Measurements from ENCODE around the gene ZNF48.
"Not testable (repeated sequence)": the region's sequence is repeated elsewhere in the genome, so short reads cannot be mapped to it uniquely, and the experiment has no call there.

ZNF48 gene

DNA sequence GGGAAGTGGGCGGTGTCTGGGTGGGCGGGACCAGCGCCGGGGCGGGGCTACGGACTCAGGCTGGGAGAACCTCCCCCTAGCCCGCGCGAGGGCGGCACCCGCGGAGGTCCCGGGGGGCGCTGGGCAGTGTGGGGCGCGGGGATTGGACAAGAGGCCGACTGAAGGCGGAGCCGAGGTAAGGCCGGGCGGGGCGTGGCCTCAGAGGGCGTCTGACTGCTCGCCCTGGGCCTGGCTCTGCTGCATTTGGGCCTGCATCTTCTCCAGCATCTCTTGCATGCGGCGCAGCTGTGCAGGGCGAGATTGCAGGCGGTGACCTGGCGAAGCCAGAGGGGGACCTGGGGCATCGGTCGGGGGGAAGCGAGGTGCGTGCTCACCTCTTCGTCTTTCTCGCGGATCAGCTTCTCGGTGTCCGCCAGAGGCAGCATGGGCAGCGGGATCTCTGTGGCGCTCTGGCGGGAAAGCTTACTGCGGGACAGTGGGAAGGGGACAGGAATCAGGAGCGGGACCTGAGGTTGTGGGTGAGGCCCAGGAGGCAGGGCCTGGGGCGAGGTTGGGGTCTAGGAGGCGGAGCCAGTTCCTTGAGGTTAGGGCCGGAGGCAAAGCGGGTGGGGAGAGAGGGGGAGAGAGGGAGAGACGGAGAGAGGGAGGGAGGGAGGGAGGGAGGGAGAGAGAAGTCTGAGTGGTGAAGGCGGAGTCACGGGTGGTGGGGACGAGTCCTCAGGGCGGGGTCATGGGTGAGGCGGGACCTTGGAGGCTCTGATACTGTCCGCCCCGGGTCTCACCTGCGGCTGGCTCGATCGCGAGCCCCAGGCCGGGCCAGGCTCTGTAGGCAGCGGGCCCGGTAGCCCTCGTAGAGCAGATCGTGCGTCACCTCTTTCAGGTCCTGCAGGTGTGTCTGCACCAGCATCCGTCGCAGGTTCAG is 16.7 kb upstream of the ZNF48 start:
- peak; percentile 95 to 98 (median 97) for DNase-seq

DNA sequence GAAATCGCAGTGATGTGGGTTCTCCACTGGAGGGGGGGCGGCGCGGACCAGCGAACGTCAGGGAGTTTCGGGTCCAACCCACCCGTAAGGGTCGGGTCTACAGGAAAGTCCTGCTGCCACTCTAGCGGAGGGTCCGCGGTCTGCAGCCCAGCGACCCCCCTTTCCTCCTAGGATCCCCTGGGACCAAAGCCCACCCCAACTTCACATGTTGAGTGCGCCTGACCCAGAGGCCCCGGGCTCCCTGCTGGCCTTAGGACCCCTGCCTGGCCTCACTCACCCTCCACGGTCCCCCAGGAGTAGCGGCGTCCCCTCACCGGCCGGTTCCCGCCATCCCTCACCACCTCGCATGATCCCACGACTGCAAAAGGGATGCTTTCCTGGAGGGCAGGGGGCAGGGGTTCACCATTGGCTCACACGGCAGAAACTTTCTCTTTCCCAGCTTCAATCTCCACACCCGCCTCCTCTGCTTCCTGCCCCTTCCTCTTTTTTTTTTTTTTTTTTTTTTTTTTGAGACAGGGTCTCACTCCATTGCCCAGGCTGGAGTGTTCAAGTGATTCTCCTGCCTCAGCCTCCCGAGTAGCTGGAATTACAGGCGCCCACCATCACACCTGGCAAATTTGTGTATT is 15.9 kb upstream of the ZNF48 start:
- peak in 1 of 3 experiments; percentile 33 for DNase-seq

DNA sequence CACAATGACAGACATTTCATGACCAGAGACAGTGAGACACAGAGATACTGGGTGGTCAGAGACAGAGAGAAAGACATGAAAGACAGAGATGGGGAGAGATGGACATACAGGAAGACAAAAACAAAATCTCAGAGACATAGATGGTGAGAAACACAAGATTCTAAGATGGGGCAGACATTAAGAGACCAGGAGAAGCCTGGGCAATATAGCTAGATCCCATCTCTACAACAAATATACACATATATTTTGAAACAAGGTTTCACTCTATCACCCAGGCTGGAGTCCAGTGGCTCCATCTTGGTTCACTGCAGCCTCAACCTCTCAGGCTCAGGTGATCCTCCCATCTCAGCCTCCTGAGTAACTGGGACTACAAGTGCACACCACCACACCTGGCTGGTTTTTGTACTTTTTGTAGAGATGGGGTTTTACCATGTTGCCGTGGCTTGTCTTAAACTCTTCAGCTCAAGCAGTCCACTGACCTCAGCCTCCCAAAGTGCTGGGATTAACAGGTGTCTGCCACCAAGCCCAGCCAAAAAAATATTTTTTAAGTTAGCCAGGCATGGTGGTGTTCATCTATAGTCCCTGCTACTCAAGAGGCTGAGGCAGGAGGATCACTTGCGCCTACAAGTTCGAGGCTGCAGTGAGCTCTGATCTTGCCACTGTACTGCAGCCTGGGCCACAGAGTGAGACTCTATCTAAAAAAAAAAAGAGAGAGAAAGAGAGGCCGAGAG is 15.0 kb upstream of the ZNF48 start:
- DNase-seq, result no peak

DNA sequence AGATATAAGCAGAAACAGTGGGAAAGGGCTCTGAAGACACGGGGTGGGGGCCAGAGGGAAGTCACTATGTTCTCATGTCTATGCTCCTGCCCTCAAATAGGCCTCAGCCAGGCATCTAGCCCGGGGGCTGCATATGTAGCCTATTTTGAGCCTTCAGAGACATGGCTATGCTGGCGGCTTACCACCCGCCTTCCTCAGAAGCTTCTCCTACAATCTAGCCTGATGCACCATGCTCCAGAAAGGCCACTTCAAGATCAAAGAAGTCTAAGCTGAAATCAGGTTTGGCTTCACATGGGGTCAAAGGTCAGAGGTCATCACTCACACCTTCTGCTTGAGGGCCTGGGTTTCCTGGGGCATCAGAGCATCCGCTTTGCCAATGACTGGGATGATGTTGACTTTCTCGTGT is 14.4 kb upstream of the ZNF48 start:
- no peak for DNase-seq

DNA sequence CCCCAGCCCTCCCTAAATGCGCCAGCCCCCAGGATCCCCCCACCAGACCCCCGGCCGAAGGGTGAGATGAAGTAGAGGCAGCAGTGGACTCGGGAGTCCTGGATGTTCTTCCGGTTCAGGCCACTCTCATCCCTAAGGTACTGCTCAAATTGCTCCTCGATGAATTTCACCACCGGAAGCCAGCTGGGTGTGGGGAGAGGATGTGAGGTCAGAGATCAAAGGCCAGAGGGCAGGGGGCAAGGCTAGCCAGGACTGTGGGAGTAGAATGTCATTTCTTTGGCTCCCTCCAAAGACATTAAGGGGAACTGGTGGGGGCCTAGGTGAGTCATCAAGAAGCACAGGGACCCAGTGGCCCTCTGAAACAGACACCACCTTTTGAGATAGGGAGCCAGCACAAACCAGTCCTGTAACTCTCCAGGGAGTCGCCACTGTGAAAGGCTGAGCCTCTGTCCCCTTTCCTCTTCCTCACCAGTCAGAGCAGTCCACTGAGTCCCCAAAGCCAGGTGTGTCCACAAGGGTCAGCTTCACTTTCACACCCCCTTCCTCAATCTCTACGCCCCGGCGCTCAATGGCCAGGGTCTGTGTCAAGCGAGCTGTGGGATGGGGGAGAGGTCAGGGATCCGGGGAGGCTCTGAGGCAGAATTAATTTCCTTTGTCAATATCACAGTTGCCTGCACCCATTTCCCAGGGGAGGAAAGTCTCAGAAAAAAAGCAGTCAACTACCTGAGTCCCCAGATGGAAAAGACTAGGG is 13.8 kb upstream of the ZNF48 start:
- DNase-seq, result no peak

DNA sequence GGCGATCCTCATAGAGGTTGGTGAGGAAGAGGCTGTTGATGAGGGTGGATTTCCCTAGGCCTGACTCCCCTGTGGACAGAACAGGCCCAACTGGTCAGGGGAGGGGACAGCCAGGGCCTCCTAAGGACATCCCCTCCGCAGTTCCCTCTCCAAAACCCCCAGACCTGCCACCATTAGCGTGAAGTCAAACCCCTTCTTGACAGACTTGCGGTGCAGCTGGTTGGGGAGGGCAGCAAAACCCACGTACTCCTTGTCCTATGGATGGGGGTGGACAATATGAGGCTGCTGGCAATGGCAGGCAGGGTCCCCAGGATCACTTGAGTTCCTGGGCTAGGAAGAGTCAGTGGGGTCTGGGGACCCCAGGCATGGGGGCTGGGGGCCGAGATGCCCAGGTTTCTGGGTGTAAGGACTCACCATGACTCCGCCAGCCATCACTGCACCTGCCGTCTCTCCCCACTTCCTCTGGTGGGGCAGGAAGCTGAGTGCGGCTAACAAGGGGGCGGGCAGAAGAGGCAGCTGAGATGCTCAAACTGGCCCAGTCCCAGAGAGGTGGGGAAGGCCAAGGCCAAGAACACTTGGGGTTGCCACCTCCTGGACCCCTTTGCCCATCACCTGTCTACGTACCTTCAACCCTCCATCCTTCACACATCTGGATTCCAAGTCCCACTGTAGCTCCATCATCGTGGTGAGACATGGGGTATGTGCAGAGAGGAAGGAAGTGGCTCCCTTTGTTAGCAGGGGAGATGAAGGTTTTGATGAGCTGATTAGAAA is 12.9 kb upstream of the ZNF48 start, which contains the start of gene SEPTIN1:
TSS of gene SEPTIN1 (minus strand) at position 451 of the 771 bp plus-strand sequence. CDS start at position 432, 19 bp downstream.
- no peak for DNase-seq

DNA sequence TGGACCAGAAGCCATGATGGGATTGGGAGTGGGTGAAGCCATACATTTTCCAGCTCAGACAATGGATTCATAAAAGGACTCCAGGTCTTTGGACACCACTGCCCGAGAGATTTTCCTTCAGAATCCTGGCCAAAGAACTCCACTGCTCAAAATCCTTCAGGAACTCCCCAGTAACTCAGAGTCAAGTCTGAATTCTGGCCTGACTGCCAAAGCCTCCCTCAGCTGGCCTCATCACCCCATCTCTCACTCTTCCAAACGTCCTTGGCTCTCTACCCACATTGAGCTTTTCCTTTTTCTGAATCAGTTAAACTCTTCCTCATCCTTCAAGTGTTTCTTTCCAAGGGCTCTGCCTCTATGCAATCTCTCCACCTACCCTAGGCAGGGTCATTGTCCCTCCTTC is 11.7 kb upstream of the ZNF48 start:
- no peak for DNase-seq

DNA sequence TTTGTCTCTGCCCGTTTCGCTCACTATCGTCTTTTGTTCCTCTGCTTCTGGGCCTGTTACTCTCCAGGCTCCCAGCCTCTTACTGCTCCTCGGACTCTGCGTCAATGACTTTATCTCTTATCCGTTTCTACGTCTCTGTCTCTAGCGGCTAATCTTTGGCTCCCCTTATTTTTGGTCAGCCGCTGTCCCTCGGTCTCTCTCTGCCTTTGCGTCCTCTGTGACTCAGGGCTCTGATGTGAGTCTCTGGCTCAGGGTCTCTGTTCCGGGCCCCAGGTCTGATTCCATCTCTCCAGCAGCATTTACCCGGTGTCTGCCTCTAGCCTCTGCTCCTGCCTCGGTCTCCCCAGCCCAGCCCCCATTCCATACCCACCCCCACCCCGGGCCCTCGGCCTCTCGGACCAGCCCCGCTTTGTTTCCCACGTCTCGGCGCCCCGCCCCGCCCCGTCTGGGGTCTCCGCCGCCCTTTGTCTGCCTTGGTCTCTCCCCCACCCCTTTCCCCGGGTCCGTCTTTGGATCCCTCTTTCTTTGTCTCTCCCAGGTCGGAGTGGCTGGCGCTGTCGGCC is 547 bp upstream of the ZNF48 start:
- peak in 2 of 3 experiments; percentile 71 to 84 for DNase-seq

DNA sequence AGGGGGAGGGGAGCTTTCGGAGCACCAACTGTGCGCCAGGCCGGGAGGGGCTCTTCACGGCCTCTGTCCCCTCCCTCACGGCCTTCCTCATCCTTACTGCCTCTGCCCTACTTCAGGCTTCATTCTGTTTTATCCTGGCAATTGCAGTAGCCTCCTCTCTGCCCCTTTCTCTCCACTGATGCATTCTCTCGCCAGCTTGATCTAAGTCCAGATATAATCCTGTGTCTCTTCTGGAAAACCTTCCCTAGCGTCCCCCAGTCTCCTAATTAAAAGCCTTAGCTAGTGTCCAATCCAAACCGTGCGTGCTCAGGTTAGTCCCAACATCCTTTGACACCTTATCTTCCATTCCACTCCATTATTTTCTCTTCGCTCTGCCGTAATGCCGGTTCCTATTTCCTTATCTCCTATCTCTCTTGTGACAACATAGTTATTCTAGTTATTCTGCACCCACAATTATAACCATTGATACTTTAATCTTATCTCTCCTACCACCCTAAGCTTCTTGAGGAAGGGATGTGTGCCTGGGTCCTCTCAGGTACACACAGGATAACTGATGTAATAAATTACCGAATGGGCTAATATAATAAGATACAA is 869 bp downstream of the ZNF48 start:
- DNase-seq, result no peak

DNA sequence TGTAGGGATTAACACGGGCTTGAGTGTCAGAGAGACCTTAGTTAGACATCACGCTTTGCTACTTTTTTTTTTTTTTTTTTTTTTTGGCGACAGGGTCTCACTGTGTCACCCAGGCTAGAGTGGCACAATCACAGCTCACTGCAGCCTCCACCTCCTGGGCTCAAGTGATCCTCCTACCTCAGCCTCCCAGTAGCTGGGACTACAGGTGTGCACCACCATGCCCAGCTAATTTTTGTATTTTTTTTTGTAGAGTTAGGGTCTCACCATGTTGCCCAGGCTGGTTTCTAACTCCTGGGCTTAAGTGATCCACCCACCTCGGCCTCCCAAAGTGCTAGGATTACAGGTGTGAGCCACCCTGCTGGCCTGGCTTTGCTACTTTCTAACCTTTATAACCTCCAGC is 1.4 kb downstream of the ZNF48 start:
- DNase-seq, result not testable (repeated sequence)

DNA sequence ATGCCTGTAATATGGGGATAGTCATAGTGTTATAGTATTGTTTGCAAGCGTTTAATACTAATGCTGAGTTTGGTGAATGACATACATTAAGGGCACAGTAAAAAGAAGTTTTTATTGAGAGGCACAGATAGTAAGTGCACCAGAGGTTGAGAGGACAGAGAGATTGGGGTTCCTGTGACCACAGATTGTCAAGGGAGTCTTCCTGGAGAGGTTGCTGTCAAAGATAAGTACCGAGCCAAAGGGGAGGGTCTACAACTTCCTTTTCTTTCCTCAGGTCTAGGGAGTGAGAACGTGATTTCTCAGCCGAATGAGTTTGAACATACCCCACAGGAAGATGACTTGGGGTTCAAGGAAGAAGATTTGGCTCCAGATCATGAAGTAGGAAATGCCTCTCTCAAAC is 1.8 kb downstream of the ZNF48 start:
- no peak for DNase-seq

DNA sequence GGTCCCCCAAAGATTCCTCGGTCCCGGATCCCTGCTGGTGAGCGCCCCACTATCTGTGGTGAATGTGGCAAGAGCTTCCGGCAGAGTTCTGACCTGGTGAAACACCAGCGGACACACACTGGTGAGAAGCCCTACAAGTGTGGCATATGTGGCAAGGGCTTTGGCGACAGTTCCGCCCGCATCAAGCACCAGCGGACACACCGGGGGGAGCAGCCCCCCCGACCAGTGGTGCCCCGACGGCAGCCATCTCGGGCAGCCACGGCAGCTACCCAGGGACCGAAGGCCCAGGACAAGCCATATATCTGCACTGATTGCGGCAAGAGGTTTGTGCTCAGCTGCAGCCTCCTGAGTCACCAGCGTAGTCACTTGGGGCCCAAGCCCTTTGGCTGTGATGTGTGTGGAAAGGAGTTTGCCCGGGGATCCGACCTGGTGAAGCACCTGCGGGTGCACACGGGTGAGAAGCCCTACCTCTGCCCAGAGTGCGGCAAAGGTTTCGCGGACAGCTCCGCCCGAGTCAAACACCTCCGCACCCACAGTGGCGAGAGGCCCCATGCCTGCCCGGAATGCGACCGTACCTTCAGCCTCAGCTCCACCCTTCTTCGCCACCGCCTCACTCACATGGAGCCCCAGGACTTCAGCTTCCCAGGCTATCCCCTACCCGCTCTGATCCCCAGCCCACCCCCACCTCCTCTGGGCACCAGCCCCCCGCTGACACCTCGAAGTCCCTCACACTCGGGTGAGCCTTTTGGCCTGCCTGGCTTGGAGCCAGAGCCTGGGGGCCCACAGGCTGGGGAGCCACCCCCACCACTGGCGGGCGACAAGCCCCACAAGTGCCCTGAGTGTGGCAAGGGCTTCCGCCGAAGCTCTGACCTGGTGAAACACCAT is 2.8 kb downstream of the ZNF48 start:
- no peak for DNase-seq

DNA sequence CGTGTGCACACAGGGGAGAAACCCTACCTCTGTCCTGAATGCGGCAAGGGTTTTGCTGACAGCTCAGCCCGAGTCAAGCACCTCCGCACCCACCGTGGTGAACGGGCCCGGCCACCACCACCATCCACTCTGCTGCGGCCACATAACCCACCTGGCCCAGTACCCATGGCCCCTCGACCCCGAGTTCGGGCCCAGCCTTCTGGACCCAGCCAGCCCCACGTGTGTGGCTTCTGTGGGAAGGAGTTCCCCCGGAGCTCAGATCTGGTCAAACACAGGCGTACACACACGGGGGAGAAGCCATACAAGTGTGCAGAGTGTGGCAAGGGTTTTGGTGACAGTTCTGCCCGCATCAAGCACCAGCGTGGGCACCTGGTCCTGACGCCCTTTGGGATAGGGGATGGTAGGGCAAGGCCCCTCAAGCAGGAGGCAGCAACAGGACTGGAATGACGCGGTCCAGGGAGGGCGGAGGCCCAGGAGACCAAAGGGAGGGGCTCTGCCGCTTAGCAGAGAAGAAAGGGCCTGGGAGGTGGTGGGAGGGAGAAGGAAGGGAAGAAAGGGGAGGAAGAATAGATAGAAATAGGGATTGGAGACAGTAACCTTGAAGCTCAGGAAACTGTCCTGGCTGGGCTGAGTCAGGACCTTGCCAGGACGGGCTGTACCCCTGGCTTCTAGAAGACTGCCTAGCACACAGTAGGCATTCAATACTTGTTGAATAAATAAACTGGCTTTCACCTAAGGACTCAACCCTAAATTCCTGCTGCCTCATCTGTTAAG is 3.6 kb downstream of the ZNF48 start:
- no peak for DNase-seq

DNA sequence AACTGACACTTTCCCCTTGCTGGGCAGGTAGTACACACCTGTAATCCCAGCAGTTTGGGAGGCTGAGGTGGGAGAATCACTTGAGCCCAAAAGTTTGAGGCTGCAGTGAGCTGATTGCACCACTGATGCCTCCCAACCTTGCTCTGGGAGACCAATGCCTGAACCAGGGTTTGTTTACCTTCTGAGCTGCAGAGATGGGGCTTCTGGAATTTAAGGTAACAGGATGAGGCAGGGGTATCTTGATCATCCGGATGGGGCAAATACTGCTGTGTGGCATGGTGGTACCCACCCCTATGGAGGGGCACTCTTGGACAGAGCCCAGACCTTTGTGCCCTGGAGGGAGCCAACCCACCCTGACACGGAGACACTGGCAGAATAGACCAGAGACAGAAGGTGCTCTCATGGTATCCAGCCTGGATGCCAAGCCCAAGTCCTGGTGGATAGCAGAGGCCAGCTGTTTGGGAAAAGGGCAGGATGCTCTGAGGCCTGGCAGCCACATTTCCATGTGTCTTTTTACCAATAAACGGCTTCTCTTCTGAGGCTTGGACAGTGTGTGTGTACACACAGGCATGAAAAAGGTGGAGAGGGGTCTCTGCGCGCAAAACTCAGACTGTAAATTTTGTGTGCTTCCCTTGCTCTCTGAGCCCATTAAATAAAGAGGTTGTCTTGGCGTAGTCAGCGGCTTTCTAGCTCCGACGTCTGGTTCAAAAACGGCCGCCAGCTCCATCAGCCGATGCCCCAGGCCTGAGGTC is 4.4 kb downstream of the ZNF48 start:
- DNase-seq, result no peak

DNA sequence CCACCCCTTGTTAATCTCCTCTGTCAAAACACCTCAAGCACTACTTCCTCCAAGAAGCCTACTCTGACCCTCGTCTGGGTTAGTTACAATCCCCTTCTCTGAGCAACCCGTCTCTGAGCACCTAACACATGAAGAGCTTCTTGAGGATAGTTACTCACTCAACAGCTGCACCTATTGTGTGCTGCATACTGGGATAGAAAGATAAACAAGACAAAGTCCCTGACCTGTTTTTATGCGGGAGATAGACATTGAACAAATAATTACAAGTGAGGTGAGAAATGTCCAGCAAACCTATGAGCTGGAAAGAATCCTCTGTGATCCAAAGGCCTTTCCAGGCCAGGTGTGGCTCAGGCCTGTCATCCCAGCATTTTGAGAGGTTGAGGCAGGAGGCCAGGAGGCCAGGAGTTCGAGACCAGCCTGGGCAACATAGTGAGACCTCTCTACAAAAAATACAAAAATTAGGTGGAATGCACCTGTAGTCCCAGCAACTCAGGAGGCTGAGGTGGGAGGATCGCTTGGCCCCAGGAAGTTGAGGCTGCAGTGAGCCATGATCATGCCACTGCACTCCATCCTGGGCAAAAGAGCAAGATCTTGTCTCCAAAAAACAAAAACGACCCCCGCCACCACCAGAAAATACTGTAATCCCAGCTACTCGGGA is 6.7 kb downstream of the ZNF48 start:
- DNase-seq, result peak in 1 of 3 experiments; percentile 8

DNA sequence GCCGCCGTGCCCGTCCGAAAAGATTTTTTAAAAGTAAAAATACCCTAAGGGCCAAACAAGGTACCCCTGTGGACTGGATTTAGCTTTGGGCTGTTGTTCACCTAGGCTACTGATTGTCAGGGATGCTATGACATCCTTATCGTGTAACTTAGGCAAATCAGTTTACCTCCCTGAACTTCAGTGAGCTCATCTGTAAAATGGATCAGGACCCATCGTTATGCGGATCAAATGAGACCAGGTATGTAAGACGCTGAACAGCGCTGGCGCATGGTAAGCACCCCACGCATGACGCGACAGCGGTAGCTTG is 11.5 kb downstream of the ZNF48 start:
- DNase-seq, result no peak

DNA sequence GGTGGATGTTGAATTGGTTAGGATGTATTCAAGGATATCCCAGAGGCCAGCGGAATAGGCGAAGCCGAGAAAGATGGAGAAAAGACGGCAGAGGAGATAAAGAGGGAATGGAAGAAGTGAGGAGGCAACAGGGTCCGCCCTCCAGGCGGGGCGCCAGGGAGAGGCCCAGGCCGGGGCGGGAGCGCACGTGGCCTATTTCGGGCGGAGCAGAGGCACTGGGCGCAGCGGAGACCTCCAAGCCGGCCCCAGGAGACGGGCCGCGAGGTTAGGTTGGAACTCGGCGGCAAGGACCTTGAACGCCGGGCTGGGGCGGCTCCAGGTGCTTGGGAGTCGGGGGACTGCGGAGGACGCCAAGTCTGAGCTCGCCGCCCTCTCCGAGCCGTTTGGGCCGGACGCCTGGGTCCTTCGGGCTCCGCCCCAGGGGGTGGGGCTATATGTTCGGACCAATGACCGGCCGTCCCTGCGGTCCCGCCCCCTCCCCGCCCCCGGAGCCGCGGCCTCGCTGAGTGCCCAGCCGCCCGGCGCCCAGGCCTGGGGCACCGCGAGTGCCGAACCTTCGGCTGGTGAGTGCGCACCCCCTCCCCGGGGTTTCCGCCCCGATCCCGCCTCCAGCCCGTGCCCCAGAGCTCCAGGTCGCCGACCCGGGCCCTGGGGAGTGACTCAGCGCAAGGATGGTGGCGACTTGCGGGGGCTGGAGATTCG is 12.0 kb downstream of the ZNF48 start, which contains the start of gene ZNF771:
TSS of gene ZNF771 (plus strand) at position 505 of the 702 bp plus-strand sequence. CDS start 448 bp downstream, outside the sequence.
- peak; percentile 72 to 92 (median 90) for DNase-seq

Data from NCI-H1417 (cell line).